SK-N-SH (cell line): ENCODE data around the gene CIROP.

Experiments
- CHD2 ChIP-seq: fragments of 150-350 bp; IDR thresholded peaks from 2 replicates; pipeline ENCODE4 v1.6.1; 2018; ENCODE audit warnings: low read length; ENCODE audit not compliant: partially characterized antibody
- CTCF ChIP-seq: fragments of 200-600 bp; sonication (generic); IDR thresholded peaks from 2 replicates; pipeline ENCODE4 v1.6.1; 2017; ENCODE audit warnings: antibody characterized with exemption, mild to moderate bottlenecking, moderate library complexity
- EP300 ChIP-seq, 2 experiments: IDR thresholded peaks; 2 replicates each; pipeline versions ENCODE4 v1.4.0 to v1.6.1; 2012; ENCODE audit warnings: borderline replicate concordance in 1 of 2, low read depth in 1 of 2, low read length in 1 of 2
- GABPA ChIP-seq: IDR thresholded peaks from 2 replicates; pipeline ENCODE4 v1.4.0; 2012; ENCODE audit warnings: low read depth, mild to moderate bottlenecking
- JUND ChIP-seq: IDR thresholded peaks from 2 replicates; pipeline ENCODE4 v1.4.0; 2012
- POLR2AphosphoS5 ChIP-seq: IDR thresholded peaks from 2 replicates; pipeline ENCODE4 v1.6.1; 2012; ENCODE audit warnings: low read depth, low read length
- RFX5 ChIP-seq: IDR thresholded peaks from 2 replicates; pipeline ENCODE4 v1.6.1; 2012; ENCODE audit warnings: mild to moderate bottlenecking, improper control_type of control experiment, low read length
- USF2 ChIP-seq: fragments of 150-350 bp; IDR thresholded peaks from 2 replicates; pipeline ENCODE4 v1.6.1; 2017; ENCODE audit warnings: antibody characterized with exemption, low read length, low read depth, borderline replicate concordance
- TF ChIP-seq, protein P1 (sequence below): IDR thresholded peaks from 2 replicates; pipeline ENCODE4 v1.4.0; 2012; ENCODE audit warnings: low read depth, borderline replicate concordance

DNA sequence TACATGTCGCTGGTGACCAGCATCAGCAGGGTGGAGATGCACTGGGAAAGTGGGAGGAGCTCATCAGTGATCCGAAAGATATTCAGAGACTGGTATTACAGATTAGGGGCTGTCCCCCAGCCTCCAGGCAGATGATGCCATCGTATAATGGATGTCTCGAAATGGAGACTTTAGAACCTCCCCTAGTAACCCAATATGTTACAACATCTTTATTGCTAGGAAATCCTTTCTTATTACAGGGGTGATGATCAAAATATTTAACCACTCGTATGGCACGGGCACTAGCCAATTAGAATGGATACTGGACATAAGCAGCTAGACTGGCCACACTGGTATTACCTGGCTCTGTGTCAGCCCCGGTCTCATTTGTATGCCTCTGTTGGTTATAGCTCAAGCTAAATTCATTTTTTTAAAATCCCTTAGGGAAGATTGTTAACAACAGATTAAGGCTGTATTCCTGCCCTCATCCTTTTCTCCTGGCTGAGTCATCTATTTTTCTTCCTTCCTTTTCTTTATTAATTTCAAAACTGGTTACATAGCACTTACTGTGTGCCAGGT, 25.0 kb upstream of the CIROP start:
- no peak for TF ChIP-seq POLR2AphosphoS5
- TF ChIP-seq CTCF = no peak
- TF ChIP-seq RFX5 = no peak
- TF ChIP-seq USF2 = no peak
- TF ChIP-seq, protein P1, sequence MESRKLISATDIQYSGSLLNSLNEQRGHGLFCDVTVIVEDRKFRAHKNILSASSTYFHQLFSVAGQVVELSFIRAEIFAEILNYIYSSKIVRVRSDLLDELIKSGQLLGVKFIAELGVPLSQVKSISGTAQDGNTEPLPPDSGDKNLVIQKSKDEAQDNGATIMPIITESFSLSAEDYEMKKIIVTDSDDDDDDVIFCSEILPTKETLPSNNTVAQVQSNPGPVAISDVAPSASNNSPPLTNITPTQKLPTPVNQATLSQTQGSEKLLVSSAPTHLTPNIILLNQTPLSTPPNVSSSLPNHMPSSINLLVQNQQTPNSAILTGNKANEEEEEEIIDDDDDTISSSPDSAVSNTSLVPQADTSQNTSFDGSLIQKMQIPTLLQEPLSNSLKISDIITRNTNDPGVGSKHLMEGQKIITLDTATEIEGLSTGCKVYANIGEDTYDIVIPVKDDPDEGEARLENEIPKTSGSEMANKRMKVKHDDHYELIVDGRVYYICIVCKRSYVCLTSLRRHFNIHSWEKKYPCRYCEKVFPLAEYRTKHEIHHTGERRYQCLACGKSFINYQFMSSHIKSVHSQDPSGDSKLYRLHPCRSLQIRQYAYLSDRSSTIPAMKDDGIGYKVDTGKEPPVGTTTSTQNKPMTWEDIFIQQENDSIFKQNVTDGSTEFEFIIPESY = no peak
- no peak for TF ChIP-seq EP300 (IDR thresholded peaks at IDR 0.05; ENCODE audit: borderline replicate concordance in 1 of 2, low read depth in 1 of 2, low read length in 1 of 2)
- TF ChIP-seq GABPA = no peak
- TF ChIP-seq JUND = no peak
- TF ChIP-seq CHD2 = no peak
